ENCODE results near the gene DEFB131B. TPM values are rescaled to one million over a fixed set of nuclear protein-coding genes. Genes with fewer than 3 reads are reported as not detected.
"Not testable (repeated sequence)": the region's sequence is repeated elsewhere in the genome, so short reads cannot be mapped to it uniquely, and the experiment has no call there.

DEFB131B gene
- polyA plus RNA-seq, 4 donors = 1.2 to 2.3 (median 1.4) TPM; not detected in 1

- DNase-seq (ENCODE audit: low read depth in 4 of 4, low spot score in 2 of 4) = not testable (repeated sequence)
These were observed 32.5 kb downstream of the DEFB131B start for GRCh38 chr11:71910775-71911174.

DNA sequence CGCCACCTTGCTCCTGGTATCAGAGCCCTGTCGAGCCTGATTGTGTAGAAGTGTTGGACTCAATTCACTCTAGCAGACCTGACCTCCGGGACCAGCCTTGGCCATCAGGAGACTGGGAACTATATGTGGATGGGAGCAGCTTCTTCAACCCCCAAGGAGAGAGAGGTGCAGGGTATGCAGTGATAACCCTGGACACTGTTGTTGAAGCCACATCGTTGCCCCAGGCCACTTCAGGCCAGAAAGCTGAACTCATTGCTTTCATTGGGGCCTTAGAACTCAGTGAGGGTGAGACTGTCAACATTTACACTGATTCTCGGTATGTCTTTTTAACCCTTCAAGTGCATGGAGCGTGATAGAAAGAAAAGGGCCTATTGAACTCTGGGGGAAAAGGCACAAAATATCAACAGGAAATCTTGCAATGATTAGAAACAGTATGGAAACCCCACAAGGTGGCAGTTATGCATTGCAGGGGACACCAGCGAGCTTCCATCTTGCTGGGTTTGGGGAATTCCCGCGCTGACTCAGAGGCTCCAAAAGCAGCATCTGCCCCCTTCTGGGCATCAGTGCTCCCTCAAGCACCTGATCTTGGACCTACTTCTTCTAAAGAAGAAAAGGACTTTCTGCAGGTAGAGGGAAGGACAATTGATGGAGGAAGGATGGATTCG is 33.2 kb downstream of the DEFB131B start:
- DNase-seq (ENCODE audit: low read depth in 4 of 4, low spot score in 2 of 4) = not testable (repeated sequence)

GRCh38 chr11:71911986-71912340 is 33.7 kb downstream of the DEFB131B start:
- not testable (repeated sequence) for DNase-seq (ENCODE audit: low read depth in 4 of 4, low spot score in 2 of 4)

DNA sequence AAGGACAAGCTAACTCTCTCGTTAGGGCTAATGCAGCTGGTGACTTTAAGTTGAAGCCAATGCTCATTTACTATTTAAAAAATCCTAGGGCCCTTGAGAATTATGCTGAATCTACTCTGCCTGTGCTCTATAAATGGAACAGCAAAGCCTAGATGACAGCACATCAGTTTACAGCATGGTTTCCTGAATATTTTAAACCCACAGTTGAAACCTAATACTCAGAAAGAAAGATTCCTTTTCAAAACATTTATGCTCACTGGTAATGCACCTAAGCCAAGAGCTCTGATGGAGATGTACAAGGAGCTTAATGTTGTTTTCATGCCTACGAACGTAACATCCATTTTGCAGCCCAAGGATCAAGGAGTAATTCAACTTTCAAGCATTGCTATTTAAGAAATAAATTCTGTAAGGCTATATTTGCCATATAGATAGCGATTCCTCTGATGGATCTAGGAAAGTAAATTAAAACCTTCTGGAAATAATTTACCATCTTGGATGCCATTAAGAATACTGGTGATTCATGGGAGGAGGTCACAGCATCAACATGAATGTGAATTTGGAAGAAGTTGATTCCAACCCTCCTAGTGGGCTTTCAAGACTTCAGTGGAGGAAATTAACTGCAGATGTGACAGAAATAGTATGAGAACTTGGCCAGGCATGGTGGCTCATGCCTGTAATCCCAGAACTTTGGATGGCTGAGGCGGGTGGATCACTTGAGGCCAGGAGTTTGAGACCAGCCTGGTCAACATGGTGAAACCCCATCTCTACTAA is 35.7 kb downstream of the DEFB131B start:
- DNase-seq (ENCODE audit: low read depth in 4 of 4, low spot score in 2 of 4) = no peak

GRCh38 chr11:71914617-71915189 is 36.5 kb downstream of the DEFB131B start:
- DNase-seq (ENCODE audit: low read depth in 4 of 4, low spot score in 2 of 4) = no peak

GRCh38 chr11:71917646-71918140 is 39.4 kb downstream of the DEFB131B start:
- no peak for DNase-seq (ENCODE audit: low read depth in 4 of 4, low spot score in 2 of 4)

DNA sequence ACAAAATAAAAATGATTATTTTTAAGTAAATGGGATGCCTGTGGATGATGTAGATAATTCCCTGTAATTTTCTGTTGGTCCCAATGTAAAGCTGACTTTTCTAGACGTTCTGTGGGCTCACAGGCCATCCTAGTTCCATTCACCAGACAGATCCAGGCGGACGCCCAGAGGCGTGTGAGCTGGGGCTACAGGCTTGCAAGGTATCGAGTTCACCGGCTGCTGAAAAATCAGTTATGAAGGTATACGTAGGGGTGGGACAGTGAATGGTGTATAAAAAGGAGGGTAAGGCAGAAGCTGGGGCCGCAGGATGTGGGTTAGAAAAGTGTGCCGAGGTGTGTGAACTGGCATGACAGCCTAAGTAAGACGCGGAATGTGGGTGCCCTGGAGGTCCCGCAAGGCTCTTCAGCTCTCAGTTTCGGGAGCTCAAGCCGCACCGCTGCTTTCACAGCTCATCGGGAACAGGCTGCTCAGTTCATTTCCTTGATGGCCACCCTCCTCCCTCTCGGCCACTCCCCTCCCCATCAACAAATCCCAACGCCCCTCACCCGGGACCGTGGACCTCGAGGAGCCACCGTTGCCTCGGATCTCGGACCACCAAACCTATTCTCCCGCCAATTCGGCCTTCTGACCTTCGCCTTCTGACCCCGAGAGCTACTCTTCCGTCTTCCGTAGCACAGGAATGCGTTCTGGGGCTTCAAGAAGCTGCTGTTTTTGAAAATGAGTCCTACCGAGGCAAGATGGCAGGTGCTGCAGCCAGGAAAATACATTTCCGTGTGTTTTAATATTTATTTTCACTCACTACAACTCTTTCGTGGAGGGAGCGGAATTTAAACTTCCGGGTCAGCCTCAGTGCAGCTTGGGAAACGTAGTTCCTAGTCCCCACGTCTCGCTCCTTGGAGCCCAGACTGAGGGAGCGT is 49.8 kb downstream of the DEFB131B start, which contains the start of gene XNDC1N:
Gene XNDC1N, minus strand, starts transcription at position 775 of the 917 bp plus-strand sequence. CDS start 5,241 bp downstream, outside the sequence.
- peak in 3 of 4 donors; percentile 95 to 97 (median 95) for DNase-seq (ENCODE audit: low read depth in 4 of 4, low spot score in 2 of 4)

DNA sequence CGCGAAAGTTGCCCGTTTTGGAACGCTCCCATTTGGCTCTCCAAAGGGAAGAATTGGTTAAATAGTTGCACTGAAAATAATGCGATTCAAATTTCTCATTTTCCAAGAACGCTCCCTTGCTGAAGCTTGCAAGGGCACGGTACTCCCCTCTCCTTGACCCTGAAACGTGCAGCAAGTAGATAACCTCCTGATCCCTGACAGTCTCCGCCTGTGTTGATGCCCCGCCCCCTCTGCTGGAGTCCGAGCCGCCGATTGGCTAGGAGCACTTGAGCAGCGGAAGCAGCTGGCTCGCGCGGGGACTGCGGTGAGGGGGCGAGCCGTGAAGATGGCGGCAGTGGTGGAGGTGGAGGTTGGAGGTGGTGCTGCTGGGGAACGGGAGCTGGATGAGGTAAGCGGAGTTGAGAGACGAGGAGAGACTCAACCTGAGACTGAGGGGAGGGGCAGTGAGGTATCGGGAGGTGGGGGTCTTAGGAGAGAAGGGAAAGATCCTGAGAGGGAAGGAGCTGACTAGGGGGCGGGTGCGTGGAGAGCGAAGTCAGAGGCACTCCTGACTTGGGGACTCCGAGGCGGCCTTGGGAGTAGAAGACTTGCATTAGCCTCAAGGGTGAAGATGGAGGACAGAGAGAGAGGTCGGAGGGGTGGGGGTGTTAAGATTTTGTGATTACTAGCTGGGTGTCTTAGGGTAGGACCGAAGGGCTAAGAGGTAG is 50.6 kb downstream of the DEFB131B start, which contains the start of gene RNF121:
Gene RNF121, plus strand, starts transcription at position 310 of the 707 bp plus-strand sequence. Its CDS starts 16 bp downstream, at position 326.
- peak in 3 of 4 donors; percentile 95 to 100 (median 96) for DNase-seq (ENCODE audit: low read depth in 4 of 4, low spot score in 2 of 4)

GRCh38 chr11:71929491-71929890 is 51.2 kb downstream of the DEFB131B start:
- DNase-seq (ENCODE audit: low read depth in 4 of 4, low spot score in 2 of 4) = no peak

DNA sequence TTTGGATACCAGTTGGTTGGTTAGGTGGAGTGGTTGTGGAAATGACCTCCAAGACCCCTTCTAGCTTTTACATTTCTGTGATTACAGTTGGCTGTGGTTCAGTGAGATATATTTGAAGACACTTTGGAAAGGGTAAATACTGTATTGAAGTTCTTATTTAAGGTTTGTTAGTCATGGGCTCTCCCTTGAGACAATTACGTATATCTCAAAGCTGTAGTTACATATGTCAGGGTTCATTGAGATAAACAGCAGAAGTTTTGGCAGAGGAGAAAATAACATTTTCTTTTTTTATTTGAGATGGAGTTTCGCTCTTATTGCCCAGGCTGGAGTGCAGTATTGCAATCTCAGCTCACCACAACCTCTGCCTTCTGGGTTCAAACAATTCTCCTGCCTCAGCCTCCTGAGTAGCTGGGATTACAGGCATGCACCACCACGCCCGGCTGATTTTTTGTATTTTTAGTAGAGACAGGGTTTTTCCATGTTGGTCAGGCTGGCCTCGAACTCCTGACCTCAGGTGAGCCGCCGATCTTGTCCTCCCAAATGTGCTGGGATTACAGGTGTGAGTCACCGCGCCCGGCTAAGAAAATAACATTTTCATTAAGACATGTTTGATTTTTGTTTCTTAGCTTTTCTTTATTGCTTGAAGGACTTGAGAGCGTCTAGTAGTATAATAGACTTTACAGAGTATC is 52.4 kb downstream of the DEFB131B start:
- no peak for DNase-seq (ENCODE audit: low read depth in 4 of 4, low spot score in 2 of 4)

DNA sequence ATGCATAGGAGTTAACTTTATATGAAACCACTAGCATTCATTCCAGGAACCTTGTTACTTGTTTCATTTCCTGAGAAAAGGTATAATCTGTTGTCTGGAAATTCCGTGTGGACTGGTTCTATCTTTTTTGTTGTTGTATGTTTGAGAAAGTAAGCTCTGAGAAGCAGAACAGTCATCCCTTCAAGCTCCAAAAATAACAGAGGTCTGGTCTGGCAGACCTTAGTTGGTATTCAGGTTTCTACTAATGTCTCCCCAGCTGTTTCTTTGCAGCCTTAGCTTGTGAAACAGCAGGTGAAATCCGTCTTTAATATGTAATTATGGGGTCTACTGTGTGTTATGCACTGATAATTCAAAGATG is 53.0 kb downstream of the DEFB131B start:
- DNase-seq (ENCODE audit: low read depth in 4 of 4, low spot score in 2 of 4) = no peak

GRCh38 chr11:71933141-71933933 is 55.1 kb downstream of the DEFB131B start:
- DNase-seq (ENCODE audit: low read depth in 4 of 4, low spot score in 2 of 4) = no peak

Other genes with a start within 250 kb of the DEFB131B start
- under 1 TPM in 1 of 4 donors, not detected in 3; 0.17 TPM for gene DEFB108B, start 45.3 kb upstream of the DEFB131B start, polyA plus RNA-seq (ENCODE audit: insufficient read length in 4 of 4)
- gene XNDC1N, start 50.1 kb downstream of the DEFB131B start, polyA plus RNA-seq (ENCODE audit: insufficient read length in 4 of 4) = 1 to 10 TPM; 6.0 to 9.7 (median 8.0) TPM
- gene RNF121, start 50.6 kb downstream of the DEFB131B start, polyA plus RNA-seq (ENCODE audit: insufficient read length in 4 of 4) = 10 to 100 TPM; 35.7 to 46.1 (median 44.3) TPM
- 10 to 100 TPM in 2 of 4 donors, 1 to 10 TPM in 2; 5.1 to 15.3 (median 10.5) TPM for gene IL18BP, start 120.5 kb downstream of the DEFB131B start, polyA plus RNA-seq (ENCODE audit: insufficient read length in 4 of 4)
- gene NUMA1, start 202.1 kb downstream of the DEFB131B start, polyA plus RNA-seq (ENCODE audit: insufficient read length in 4 of 4) = 100 to 1,000 TPM; 232 to 355 (median 282) TPM
- 10 to 100 TPM; 20.1 to 37.3 (median 26.5) TPM for gene LRRC51, start 202.4 kb downstream of the DEFB131B start, polyA plus RNA-seq (ENCODE audit: insufficient read length in 4 of 4)
- gene LAMTOR1, start 224.8 kb downstream of the DEFB131B start, polyA plus RNA-seq (ENCODE audit: insufficient read length in 4 of 4) = 100 to 1,000 TPM; 112 to 127 (median 119) TPM
- not detected for gene TOMT, start 227.5 kb downstream of the DEFB131B start, polyA plus RNA-seq (ENCODE audit: insufficient read length in 4 of 4)
- gene ANAPC15, start 234.2 kb downstream of the DEFB131B start, polyA plus RNA-seq (ENCODE audit: insufficient read length in 4 of 4) = 10 to 100 TPM; 47.2 to 57.8 (median 50.2) TPM